MM.1S (cell line): Measurements from ENCODE around the gene NCAPD3.

Source experiments
- DNase-seq: peaks from one replicate; pipeline ENCODE4 v3.0.0-alpha.2; 2015
- H2AFZ ChIP-seq: fragments of 300-600 bp; sonication (generic); 2 replicates; pipeline ENCODE4 v1.6.0; 2016; ENCODE audit warnings: antibody characterized with exemption, low read length
- H3F3A ChIP-seq: fragments of 300-600 bp; sonication (generic); 2 replicates; pipeline ENCODE4 v1.6.1; 2016; ENCODE audit warnings: mild to moderate bottlenecking, antibody characterized with exemption, low read length, moderate library complexity, mixed read lengths; ENCODE audit not compliant: insufficient read depth
- H3K27ac ChIP-seq: fragments of 300-600 bp; sonication (generic); 2 replicates; pipeline ENCODE4 v1.5.1; 2016; ENCODE audit warnings: mild to moderate bottlenecking, low read length
- H3K27me3 ChIP-seq: fragments of 300-600 bp; sonication (generic); replicated peaks from 2 replicates; pipeline ENCODE4 v1.6.0; 2016; ENCODE audit warnings: low read length; ENCODE audit not compliant: insufficient read depth
- H3K36me3 ChIP-seq: fragments of 300-600 bp; sonication (generic); replicated peaks from 2 replicates; pipeline ENCODE4 v1.6.1; 2016; ENCODE audit warnings: mild to moderate bottlenecking, low read length, mixed read lengths; ENCODE audit not compliant: insufficient read depth
- H3K4me1 ChIP-seq: fragments of 300-600 bp; sonication (generic); 2 replicates; pipeline ENCODE4 v1.6.1; 2016; ENCODE audit warnings: low read length, mixed read lengths
- H3K4me2 ChIP-seq: fragments of 300-600 bp; sonication (generic); 2 replicates; pipeline ENCODE4 v1.6.0; 2016; ENCODE audit warnings: low read depth, low read length
- H3K4me3 ChIP-seq: fragments of 300-600 bp; sonication (generic); 2 replicates; pipeline ENCODE4 v1.5.1; 2016; ENCODE audit warnings: low read length, mixed read lengths
- H3K79me2 ChIP-seq: fragments of 300-600 bp; sonication (generic); 2 replicates; pipeline ENCODE4 v1.6.1; 2016; ENCODE audit warnings: mixed run types, low read length, mixed read lengths
- H3K9ac ChIP-seq: fragments of 300-600 bp; sonication (generic); 2 replicates; pipeline ENCODE4 v1.6.1; 2016; ENCODE audit warnings: low read length, mixed read lengths
- H3K9me2 ChIP-seq: fragments of 300-600 bp; sonication (generic); replicated peaks from 2 replicates; pipeline ENCODE4 v1.6.1; 2016; ENCODE audit warnings: mild to moderate bottlenecking, low read length, mixed read lengths; ENCODE audit not compliant: insufficient read depth
- H3K9me3 ChIP-seq: fragments of 300-600 bp; sonication (generic); replicated peaks from 2 replicates; pipeline ENCODE4 v1.6.1; 2016; ENCODE audit warnings: mild to moderate bottlenecking, low read length, mixed read lengths; ENCODE audit not compliant: insufficient read depth
- H4K20me1 ChIP-seq: fragments of 300-600 bp; sonication (generic); 2 replicates; pipeline ENCODE4 v1.6.1; 2016; ENCODE audit warnings: mild to moderate bottlenecking, low read length, moderate library complexity, mixed read lengths; ENCODE audit not compliant: insufficient read depth
- EZH2 ChIP-seq: fragments of 300-600 bp; sonication (generic); optimal IDR thresholded peaks from 2 replicates; pipeline ENCODE3; 2017; ENCODE audit warnings: low read depth, mild to moderate bottlenecking, antibody characterized with exemption, low read length, mixed read lengths
- EZH2phosphoT487 ChIP-seq: fragments of 300-600 bp; sonication (generic); IDR thresholded peaks from 2 replicates; pipeline ENCODE4 v1.6.1; 2018; ENCODE audit warnings: antibody characterized with exemption, low read length
- TF ChIP-seq, protein P1 (sequence below): fragments of 300-600 bp; sonication (generic); IDR thresholded peaks from 2 replicates; pipeline ENCODE4 v1.5.1; 2016; ENCODE audit warnings: antibody characterized with exemption, low read length, mixed read lengths

NCAPD3 gene

DNA sequence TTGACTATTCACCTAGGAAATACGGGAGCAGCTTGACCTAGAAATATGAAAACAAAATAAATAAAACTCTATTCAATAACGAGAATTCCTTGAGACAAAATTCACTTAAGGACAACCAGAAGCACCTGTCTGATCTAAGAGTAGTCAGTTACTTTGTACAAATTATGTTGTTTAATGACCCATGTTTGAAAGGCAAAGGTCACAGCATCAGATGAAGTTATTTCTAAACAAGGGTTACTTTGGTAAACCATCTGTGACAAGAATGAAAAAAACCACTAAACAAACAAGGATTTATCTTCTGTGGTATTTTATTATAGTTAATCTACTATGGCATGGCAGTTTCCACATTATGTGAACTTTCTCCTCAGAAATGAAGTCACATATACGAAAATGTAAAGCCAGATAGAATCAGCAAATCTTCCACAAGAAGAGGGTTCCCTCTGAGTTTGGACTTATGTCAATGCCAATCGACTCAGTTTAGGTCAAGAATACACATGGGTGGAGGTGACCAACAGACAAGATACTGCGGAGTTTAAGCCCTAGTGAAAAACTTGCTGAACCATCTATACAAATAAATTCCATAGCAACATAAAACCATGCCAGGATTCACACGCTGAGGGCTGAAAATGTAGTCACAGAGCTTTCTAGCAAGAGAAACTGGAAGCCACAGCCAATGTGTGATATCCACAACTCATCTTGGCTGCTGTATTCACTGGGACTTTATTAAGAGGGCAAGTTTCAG is 53.4 kb downstream of the NCAPD3 start:
- H3K4me2 ChIP-seq = no peak overlapping the region
- H4K20me1 ChIP-seq = no peaks in the 10 kb centered on the region
- no peaks in the 10 kb centered on the region for H3K27me3 ChIP-seq
- TF ChIP-seq EZH2 = no peak
- no peak for TF ChIP-seq EZH2phosphoT487
- TF ChIP-seq, protein P1, sequence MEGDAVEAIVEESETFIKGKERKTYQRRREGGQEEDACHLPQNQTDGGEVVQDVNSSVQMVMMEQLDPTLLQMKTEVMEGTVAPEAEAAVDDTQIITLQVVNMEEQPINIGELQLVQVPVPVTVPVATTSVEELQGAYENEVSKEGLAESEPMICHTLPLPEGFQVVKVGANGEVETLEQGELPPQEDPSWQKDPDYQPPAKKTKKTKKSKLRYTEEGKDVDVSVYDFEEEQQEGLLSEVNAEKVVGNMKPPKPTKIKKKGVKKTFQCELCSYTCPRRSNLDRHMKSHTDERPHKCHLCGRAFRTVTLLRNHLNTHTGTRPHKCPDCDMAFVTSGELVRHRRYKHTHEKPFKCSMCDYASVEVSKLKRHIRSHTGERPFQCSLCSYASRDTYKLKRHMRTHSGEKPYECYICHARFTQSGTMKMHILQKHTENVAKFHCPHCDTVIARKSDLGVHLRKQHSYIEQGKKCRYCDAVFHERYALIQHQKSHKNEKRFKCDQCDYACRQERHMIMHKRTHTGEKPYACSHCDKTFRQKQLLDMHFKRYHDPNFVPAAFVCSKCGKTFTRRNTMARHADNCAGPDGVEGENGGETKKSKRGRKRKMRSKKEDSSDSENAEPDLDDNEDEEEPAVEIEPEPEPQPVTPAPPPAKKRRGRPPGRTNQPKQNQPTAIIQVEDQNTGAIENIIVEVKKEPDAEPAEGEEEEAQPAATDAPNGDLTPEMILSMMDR = no peak
- no peak for DNase-seq
- no peak overlapping the region for H3K27ac ChIP-seq
- H3K36me3 ChIP-seq = 0 out of 2 replicates have a peak, but pooled peaks cover 8% of the 10 kb centered on the region
- no peaks in the 10 kb centered on the region for H3K9me3 ChIP-seq
- H3K9me2 ChIP-seq = no peaks in the 10 kb centered on the region
- no peaks in the 10 kb centered on the region for H3F3A ChIP-seq
- H3K9ac ChIP-seq = no peak overlapping the region
- no peaks in the 10 kb centered on the region for H3K4me1 ChIP-seq
- H3K79me2 ChIP-seq = no peaks in the 10 kb centered on the region
- no peak overlapping the region for H2AFZ ChIP-seq
- no peak overlapping the region for H3K4me3 ChIP-seq

DNA sequence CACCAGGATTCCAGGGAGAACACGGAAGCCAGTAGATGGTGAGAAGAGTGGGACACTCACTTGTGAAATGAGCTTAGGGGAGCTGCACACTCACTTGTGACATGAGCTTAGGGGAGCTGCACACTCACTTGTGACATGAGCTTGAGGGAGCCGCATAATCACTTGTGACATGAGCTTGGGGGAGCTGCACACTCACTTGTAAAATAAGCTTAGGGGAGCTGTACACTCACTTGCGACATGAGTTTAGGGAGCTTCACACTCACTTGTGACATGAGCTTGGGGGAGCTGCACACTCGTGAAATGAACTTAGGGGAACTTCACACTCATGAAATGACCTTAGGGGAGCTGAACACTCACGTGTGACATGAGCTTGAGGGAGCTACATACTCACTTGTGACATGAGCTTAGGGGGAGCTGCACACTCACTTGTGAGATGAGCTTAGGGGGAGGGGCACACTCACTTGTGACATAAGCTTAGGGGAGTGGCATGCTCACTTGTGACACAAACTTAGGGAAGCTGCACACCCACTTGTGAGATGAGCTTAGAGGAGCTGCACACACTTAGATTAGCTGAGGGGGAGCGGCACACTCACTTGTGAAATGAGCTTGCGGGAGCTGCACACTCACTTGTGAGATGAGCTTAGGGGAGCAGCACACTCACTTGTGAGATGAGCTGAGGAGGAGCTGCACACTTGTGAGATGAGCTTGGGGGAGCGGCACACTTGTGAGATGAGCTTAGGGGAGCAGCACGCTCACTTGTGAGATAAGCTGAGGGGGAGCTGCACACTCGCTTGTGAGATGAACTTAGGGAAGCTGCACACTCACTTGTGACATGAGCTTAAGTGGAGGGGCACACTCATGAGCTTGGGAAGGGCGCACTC is 59.0 kb downstream of the NCAPD3 start:
- Histone ChIP-seq H3K4me2 (no peak overlapping the region), H3K4me3 (no peak overlapping the region), H4K20me1 (no peaks in the 10 kb centered on the region), H3K79me2 (no peaks in the 10 kb centered on the region), H2AFZ (no peak overlapping the region), H3K36me3 (peaks cover 23% of the 10 kb centered on the region), H3F3A (no peaks in the 10 kb centered on the region), H3K27me3 (no peaks in the 10 kb centered on the region), H3K4me1 (no peaks in the 10 kb centered on the region), H3K9ac (no peak overlapping the region), H3K9me2 (no peaks in the 10 kb centered on the region), H3K27ac (no peak overlapping the region), H3K9me3 (no peaks in the 10 kb centered on the region)
- DNase-seq = no peak
- TF ChIP-seq, protein P1 = no peak
- TF ChIP-seq EZH2 (no peak), EZH2phosphoT487 (no peak)

DNA sequence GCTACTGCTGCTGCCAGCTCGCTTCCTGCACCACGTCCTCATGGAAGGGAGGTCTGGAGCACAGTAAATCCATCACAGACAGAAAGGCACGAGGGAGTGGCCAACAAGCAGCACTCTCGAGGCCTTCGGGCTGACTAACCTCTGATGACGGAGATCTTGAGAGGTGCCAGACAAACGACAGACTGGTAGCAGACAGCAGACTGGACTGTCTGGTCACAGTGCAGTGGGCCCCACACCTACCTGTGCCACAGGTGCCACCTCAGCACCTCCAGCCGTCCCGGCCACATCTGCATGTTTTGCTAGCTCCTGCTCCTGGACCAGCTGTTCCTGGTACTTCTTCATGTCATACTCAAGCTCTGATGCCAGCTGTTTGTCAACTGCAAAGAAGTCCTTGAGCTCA is 64.1 kb downstream of the NCAPD3 start:
- peaks cover 31% of the 10 kb centered on the region for H3K36me3 ChIP-seq
- no peaks in the 10 kb centered on the region for H3K27me3 ChIP-seq
- no peaks in the 10 kb centered on the region for H3F3A ChIP-seq
- H4K20me1 ChIP-seq = no peaks in the 10 kb centered on the region
- no peak overlapping the region for H2AFZ ChIP-seq
- no peak overlapping the region for H3K4me3 ChIP-seq
- H3K4me2 ChIP-seq = no peak overlapping the region
- no peaks in the 10 kb centered on the region for H3K9me2 ChIP-seq
- H3K79me2 ChIP-seq = no peaks in the 10 kb centered on the region
- H3K9me3 ChIP-seq = no peaks in the 10 kb centered on the region
- no peaks in the 10 kb centered on the region for H3K4me1 ChIP-seq
- H3K9ac ChIP-seq = no peak overlapping the region
- TF ChIP-seq EZH2phosphoT487 (no peak), EZH2 (no peak)
- TF ChIP-seq, protein P1 = no peak
- no peak overlapping the region for H3K27ac ChIP-seq
- no peak for DNase-seq
